Liver (tissue), 9 donors: ENCODE data around the gene ZNF175. TPM values are rescaled to one million over a fixed set of nuclear protein-coding genes. Genes with fewer than 3 reads are reported as not detected.

Experiments
- DNase-seq: peaks from one replicate; pipeline ENCODE4 v3.0.0-alpha.2; 2017; ENCODE audit warnings: low spot score
- H3K27ac ChIP-seq, 2 donors: one replicate each; pipeline ENCODE4 v1.7.0; 2013; ENCODE audit warnings: inconsistent platforms in 2 of 2, low read length in 2 of 2, control low read depth in 1 of 2, low read depth in 1 of 2, mild to moderate bottlenecking in 1 of 2
- H3K27me3 ChIP-seq, 4 donors: one replicate each; pipeline versions ENCODE4 v1.6.1 to v1.7.0; 2013; ENCODE audit warnings: low read length in 3 of 4, inconsistent platforms in 1 of 4, mild to moderate bottlenecking in 1 of 4, moderate library complexity in 1 of 4; ENCODE audit not compliant: control insufficient read depth in 4 of 4, insufficient read depth in 4 of 4
- H3K36me3 ChIP-seq, 4 donors: one replicate each; pipeline versions ENCODE4 v1.6.1 to v1.7.0; 2013; ENCODE audit warnings: low read length in 3 of 4, mild to moderate bottlenecking in 3 of 4, low read depth in 1 of 4, moderate library complexity in 1 of 4; ENCODE audit not compliant: control insufficient read depth in 4 of 4, insufficient read depth in 3 of 4
- H3K4me1 ChIP-seq, 4 donors: one replicate each; pipeline versions ENCODE4 v1.6.1 to v1.7.0; 2013; ENCODE audit warnings: low read length in 3 of 4, mild to moderate bottlenecking in 3 of 4, moderate library complexity in 1 of 4; ENCODE audit not compliant: control insufficient read depth in 4 of 4, insufficient read depth in 4 of 4
- H3K4me3 ChIP-seq, 3 donors: one replicate each; pipeline versions ENCODE4 v1.6.1 to v1.7.0; 2013; ENCODE audit warnings: low read length in 3 of 3, control low read depth in 1 of 3, low read depth in 1 of 3, mild to moderate bottlenecking in 1 of 3
- H3K9ac ChIP-seq, 2 donors: one replicate each; pipeline ENCODE4 v1.7.0; 2013; ENCODE audit warnings: low read length in 2 of 2, mild to moderate bottlenecking in 2 of 2, moderate library complexity in 2 of 2, control low read depth in 1 of 2, low read depth in 1 of 2
- H3K9me3 ChIP-seq, 4 donors: one replicate each; pipeline versions ENCODE4 v1.6.1 to v1.7.0; 2013; ENCODE audit warnings: low read length in 3 of 4; ENCODE audit not compliant: control insufficient read depth in 4 of 4
- JUND ChIP-seq, 2 donors: IDR thresholded peaks; 2 replicates each; pipeline ENCODE4 v1.6.1; 2016; ENCODE audit warnings: antibody characterized with exemption in 2 of 2
- NR2F2 ChIP-seq: IDR thresholded peaks from 2 replicates; pipeline ENCODE4 v1.6.1; 2016; ENCODE audit warnings: antibody characterized with exemption
- RAD21 ChIP-seq, 2 donors: IDR thresholded peaks; 2 replicates each; pipeline ENCODE4 v1.6.1; 2016; ENCODE audit warnings: antibody characterized with exemption in 2 of 2, mild to moderate bottlenecking in 2 of 2
- RXRA ChIP-seq, 2 donors: IDR thresholded peaks; 2 replicates each; pipeline ENCODE4 v1.6.1; 2017 to 2018; ENCODE audit warnings: antibody characterized with exemption in 2 of 2, mild to moderate bottlenecking in 1 of 2
- WGBS: extraction: QIAGEN DNeasy Blood & Tissue Kit; methylation state at CpG from one replicate; pipeline ENCODE4 v1.1.7; 2013; 5-methylcytosine and 5-hydroxymethylcytosine counted together
- polyA plus RNA-seq, 2 donors: library from polyadenylated mRNA; stranded (reverse) in 1 of 2; unstranded in 1 of 2; fragments of 200-250 nt in 1 of 2; fragments of >200 nt in 1 of 2; fragmentation: Nextera tagmentation in 1 of 2; extraction: Ambion mirVana in 1 of 2; gene quantifications; one replicate each; pipeline versions ENCODE4 v1.2.1 to v1.2.3, GENCODE V29; 2013 to 2015
- total RNA-seq, 2 donors: library from RNA; depleted of rRNA; stranded (reverse); fragments of >200 nt; gene quantifications; one replicate each; pipeline ENCODE4 v1.2.3, GENCODE V29; 2014
- TF ChIP-seq, protein P1 (sequence below): IDR thresholded peaks from 2 replicates; pipeline ENCODE4 v1.6.1; 2016; ENCODE audit warnings: antibody characterized with exemption
- TF ChIP-seq, protein P2 (sequence below): fragments of 150-350 bp; IDR thresholded peaks from 2 replicates; pipeline ENCODE4 v1.5.1; 2017; ENCODE audit warnings: improper control_type of control experiment, low read depth, low read length; ENCODE audit not compliant: missing input control
- TF ChIP-seq, protein P3 (sequence below): IDR thresholded peaks from 2 replicates; pipeline ENCODE4 v1.6.1; 2016; ENCODE audit warnings: antibody characterized with exemption, mild to moderate bottlenecking
- donor health status: healthy.
- donor health status: healthy.
- donor health status: healthy.
- donor health status: healthy.
- donor health status: healthy.

ZNF175 gene
- total and polyA plus RNA-seq, 4 donors = 0.60 to 5.3 (median 2.5) TPM

DNA sequence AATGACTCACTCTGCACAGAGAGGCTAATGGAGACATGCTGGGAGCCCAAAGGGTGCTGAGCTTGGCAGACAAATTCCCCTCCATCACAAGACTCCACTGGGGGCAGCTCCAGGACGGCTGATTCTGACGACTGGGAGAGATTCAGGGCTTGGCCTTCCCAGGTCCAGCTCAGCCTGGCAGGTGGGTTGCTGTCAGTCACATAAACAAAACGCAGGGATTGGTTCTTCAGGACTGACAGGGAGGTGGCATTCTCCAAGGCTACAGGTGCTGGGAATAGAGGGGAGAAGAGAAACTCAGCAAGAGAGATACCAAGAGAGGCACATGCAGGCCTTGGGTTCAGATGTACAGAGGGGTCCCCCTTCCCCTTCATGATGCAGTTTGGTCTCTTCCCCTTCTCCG lies 10.7 kb upstream of the ZNF175 start:
- Histone ChIP-seq H3K27ac (no peak overlapping the region), H3K27me3 (peaks cover 0 to 5% (median 3%) of the 10 kb centered on the region in 4 donors), H3K9ac (no peak overlapping the region), H3K4me1 (no peaks in the 10 kb centered on the region), H3K36me3 (no peaks in the 10 kb centered on the region), H3K4me3 (no peak overlapping the region), H3K9me3 (peaks cover 0 to 9% (median 1%) of the 10 kb centered on the region in 4 donors)
- 17% methylated on average over 4 of the region's 4 CpGs for WGBS
- TF ChIP-seq, protein P1, sequence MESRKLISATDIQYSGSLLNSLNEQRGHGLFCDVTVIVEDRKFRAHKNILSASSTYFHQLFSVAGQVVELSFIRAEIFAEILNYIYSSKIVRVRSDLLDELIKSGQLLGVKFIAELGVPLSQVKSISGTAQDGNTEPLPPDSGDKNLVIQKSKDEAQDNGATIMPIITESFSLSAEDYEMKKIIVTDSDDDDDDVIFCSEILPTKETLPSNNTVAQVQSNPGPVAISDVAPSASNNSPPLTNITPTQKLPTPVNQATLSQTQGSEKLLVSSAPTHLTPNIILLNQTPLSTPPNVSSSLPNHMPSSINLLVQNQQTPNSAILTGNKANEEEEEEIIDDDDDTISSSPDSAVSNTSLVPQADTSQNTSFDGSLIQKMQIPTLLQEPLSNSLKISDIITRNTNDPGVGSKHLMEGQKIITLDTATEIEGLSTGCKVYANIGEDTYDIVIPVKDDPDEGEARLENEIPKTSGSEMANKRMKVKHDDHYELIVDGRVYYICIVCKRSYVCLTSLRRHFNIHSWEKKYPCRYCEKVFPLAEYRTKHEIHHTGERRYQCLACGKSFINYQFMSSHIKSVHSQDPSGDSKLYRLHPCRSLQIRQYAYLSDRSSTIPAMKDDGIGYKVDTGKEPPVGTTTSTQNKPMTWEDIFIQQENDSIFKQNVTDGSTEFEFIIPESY = no peak
- TF ChIP-seq RAD21 (IDR thresholded peaks at IDR 0.05) (no peak), NR2F2 (no peak), JUND (IDR thresholded peaks at IDR 0.05) (no peak), RXRA (IDR thresholded peaks at IDR 0.05) (no peak)
- TF ChIP-seq, protein P2, sequence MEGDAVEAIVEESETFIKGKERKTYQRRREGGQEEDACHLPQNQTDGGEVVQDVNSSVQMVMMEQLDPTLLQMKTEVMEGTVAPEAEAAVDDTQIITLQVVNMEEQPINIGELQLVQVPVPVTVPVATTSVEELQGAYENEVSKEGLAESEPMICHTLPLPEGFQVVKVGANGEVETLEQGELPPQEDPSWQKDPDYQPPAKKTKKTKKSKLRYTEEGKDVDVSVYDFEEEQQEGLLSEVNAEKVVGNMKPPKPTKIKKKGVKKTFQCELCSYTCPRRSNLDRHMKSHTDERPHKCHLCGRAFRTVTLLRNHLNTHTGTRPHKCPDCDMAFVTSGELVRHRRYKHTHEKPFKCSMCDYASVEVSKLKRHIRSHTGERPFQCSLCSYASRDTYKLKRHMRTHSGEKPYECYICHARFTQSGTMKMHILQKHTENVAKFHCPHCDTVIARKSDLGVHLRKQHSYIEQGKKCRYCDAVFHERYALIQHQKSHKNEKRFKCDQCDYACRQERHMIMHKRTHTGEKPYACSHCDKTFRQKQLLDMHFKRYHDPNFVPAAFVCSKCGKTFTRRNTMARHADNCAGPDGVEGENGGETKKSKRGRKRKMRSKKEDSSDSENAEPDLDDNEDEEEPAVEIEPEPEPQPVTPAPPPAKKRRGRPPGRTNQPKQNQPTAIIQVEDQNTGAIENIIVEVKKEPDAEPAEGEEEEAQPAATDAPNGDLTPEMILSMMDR = no peak
- DNase-seq = no peak

DNA sequence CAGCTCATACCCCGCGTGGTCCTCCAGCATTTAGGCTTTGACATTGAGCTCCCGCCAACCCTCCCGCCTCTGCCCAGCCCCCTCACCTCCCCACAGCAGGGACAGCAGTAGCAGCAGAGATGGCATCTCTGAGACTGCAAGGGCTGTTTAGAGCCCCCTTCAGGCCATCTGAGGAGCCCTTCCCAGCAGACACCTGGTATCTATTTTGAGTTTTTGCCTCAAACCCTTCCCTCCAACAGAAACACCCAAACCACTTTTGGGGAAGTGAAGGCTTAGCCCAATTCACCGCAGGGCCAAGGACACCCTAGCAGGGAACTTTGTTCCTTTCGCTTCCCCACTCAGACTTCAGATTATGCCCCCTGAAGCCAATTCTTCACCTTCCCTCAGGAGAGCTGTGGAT lies 6.3 kb upstream of the ZNF175 start:
- peaks cover 0 to 2% (median 0%) of the 10 kb centered on the region in 4 donors for H3K9me3 ChIP-seq
- H3K4me3 ChIP-seq = no peak overlapping the region
- H3K27me3 ChIP-seq = peaks cover 0 to 11% (median 3%) of the 10 kb centered on the region in 4 donors
- no peak for DNase-seq
- TF ChIP-seq NR2F2 = no peak
- TF ChIP-seq, protein P3, sequence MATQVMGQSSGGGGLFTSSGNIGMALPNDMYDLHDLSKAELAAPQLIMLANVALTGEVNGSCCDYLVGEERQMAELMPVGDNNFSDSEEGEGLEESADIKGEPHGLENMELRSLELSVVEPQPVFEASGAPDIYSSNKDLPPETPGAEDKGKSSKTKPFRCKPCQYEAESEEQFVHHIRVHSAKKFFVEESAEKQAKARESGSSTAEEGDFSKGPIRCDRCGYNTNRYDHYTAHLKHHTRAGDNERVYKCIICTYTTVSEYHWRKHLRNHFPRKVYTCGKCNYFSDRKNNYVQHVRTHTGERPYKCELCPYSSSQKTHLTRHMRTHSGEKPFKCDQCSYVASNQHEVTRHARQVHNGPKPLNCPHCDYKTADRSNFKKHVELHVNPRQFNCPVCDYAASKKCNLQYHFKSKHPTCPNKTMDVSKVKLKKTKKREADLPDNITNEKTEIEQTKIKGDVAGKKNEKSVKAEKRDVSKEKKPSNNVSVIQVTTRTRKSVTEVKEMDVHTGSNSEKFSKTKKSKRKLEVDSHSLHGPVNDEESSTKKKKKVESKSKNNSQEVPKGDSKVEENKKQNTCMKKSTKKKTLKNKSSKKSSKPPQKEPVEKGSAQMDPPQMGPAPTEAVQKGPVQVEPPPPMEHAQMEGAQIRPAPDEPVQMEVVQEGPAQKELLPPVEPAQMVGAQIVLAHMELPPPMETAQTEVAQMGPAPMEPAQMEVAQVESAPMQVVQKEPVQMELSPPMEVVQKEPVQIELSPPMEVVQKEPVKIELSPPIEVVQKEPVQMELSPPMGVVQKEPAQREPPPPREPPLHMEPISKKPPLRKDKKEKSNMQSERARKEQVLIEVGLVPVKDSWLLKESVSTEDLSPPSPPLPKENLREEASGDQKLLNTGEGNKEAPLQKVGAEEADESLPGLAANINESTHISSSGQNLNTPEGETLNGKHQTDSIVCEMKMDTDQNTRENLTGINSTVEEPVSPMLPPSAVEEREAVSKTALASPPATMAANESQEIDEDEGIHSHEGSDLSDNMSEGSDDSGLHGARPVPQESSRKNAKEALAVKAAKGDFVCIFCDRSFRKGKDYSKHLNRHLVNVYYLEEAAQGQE = no peak
- TF ChIP-seq, protein P1 = no peak
- H3K4me1 ChIP-seq = no peaks in the 10 kb centered on the region
- no peaks in the 10 kb centered on the region for H3K36me3 ChIP-seq
- H3K27ac ChIP-seq = no peak overlapping the region
- no peak overlapping the region for H3K9ac ChIP-seq
- 40% methylated on average over 6 of the region's 6 CpGs for WGBS
